H1 (cell line): ENCODE data around the gene RSPO1. TPM values are rescaled to one million over a fixed set of nuclear protein-coding genes. Genes with fewer than 3 reads are reported as not detected.

Experiments
- ASH2L ChIP-seq: fragments of 200-600, 300-600 bp; sonication (generic); IDR thresholded peaks from one replicate; pipeline ENCODE4 v1.7.1; 2017; ENCODE audit warnings: low read length
- BACH1 ChIP-seq: IDR thresholded peaks from 2 replicates; pipeline ENCODE4 v1.6.1; 2012; ENCODE audit warnings: low read length, improper control_type of control experiment
- EZH2 ChIP-seq: fragments of 200-600 bp; sonication (generic); IDR thresholded peaks from 2 replicates; pipeline ENCODE4 v1.7.1; 2012; ENCODE audit warnings: low read depth, mild to moderate bottlenecking, moderate library complexity, low read length, inconsistent platforms; ENCODE audit not compliant: severe bottlenecking
- FOSL1 ChIP-seq: IDR thresholded peaks from 2 replicates; pipeline ENCODE4 v1.6.1; 2011; ENCODE audit warnings: mild to moderate bottlenecking, low read depth, low read length, moderate library complexity; ENCODE audit not compliant: insufficient read depth
- GTF2F1 ChIP-seq: IDR thresholded peaks from 2 replicates; pipeline ENCODE4 v1.6.1; 2012; ENCODE audit warnings: low read depth, low read length, improper control_type of control experiment, borderline replicate concordance
- KDM5A ChIP-seq: fragments of 200-600 bp; IDR thresholded peaks from 2 replicates; pipeline ENCODE4 v1.7.1; 2012; ENCODE audit warnings: mild to moderate bottlenecking, low read length, inconsistent platforms, mixed read lengths
- SP2 ChIP-seq: IDR thresholded peaks from 2 replicates; pipeline ENCODE4 v1.6.1; 2012; ENCODE audit warnings: mild to moderate bottlenecking, low read length, inconsistent platforms
- polyA plus RNA-seq, 7 experiments: library from polyadenylated mRNA; depleted of rRNA in 3 of 7; stranded (reverse) in 5 of 7; unstranded in 2 of 7; fragments of >200 nt in 5 of 7; fragments of 200-250 nt in 2 of 7; gene quantifications; 1 replicate in 5 of 7; 2 replicates in 1 of 7; 4 replicates in 1 of 7; pipeline versions ENCODE4 v1.2.1 to v1.2.3, GENCODE V29; 2011 to 2013; ENCODE audit warnings: missing spikeins in 2 of 7, mixed read lengths in 2 of 7
- total RNA-seq: library from RNA; stranded (reverse); fragmentation: NEBNext Ultra II Directional; extraction: Animal tissue kit (Norgen Biotek cat#: 25700); gene quantifications from 2 replicates; pipeline ENCODE4 v1.2.1, GENCODE V29; 2021
- TF ChIP-seq, protein P1 (sequence below): fragments of 300-600 bp; sonication (generic); IDR thresholded peaks from 2 replicates; pipeline ENCODE4 v1.7.1; 2012; ENCODE audit warnings: low read length, moderate library complexity, mild to moderate bottlenecking, inconsistent platforms; ENCODE audit not compliant: insufficient replicate concordance

Gene RSPO1
- total and polyA plus RNA-seq, 2 of the 8 experiments (the other 6 are each of a cell fraction or from before 2014, with no cell fraction given): 0.39 TPM; not detected in 1

GRCh38 chr1:37662031-37662755 is 27.5 kb upstream of the RSPO1 start (continued):
- TF ChIP-seq, protein P1, sequence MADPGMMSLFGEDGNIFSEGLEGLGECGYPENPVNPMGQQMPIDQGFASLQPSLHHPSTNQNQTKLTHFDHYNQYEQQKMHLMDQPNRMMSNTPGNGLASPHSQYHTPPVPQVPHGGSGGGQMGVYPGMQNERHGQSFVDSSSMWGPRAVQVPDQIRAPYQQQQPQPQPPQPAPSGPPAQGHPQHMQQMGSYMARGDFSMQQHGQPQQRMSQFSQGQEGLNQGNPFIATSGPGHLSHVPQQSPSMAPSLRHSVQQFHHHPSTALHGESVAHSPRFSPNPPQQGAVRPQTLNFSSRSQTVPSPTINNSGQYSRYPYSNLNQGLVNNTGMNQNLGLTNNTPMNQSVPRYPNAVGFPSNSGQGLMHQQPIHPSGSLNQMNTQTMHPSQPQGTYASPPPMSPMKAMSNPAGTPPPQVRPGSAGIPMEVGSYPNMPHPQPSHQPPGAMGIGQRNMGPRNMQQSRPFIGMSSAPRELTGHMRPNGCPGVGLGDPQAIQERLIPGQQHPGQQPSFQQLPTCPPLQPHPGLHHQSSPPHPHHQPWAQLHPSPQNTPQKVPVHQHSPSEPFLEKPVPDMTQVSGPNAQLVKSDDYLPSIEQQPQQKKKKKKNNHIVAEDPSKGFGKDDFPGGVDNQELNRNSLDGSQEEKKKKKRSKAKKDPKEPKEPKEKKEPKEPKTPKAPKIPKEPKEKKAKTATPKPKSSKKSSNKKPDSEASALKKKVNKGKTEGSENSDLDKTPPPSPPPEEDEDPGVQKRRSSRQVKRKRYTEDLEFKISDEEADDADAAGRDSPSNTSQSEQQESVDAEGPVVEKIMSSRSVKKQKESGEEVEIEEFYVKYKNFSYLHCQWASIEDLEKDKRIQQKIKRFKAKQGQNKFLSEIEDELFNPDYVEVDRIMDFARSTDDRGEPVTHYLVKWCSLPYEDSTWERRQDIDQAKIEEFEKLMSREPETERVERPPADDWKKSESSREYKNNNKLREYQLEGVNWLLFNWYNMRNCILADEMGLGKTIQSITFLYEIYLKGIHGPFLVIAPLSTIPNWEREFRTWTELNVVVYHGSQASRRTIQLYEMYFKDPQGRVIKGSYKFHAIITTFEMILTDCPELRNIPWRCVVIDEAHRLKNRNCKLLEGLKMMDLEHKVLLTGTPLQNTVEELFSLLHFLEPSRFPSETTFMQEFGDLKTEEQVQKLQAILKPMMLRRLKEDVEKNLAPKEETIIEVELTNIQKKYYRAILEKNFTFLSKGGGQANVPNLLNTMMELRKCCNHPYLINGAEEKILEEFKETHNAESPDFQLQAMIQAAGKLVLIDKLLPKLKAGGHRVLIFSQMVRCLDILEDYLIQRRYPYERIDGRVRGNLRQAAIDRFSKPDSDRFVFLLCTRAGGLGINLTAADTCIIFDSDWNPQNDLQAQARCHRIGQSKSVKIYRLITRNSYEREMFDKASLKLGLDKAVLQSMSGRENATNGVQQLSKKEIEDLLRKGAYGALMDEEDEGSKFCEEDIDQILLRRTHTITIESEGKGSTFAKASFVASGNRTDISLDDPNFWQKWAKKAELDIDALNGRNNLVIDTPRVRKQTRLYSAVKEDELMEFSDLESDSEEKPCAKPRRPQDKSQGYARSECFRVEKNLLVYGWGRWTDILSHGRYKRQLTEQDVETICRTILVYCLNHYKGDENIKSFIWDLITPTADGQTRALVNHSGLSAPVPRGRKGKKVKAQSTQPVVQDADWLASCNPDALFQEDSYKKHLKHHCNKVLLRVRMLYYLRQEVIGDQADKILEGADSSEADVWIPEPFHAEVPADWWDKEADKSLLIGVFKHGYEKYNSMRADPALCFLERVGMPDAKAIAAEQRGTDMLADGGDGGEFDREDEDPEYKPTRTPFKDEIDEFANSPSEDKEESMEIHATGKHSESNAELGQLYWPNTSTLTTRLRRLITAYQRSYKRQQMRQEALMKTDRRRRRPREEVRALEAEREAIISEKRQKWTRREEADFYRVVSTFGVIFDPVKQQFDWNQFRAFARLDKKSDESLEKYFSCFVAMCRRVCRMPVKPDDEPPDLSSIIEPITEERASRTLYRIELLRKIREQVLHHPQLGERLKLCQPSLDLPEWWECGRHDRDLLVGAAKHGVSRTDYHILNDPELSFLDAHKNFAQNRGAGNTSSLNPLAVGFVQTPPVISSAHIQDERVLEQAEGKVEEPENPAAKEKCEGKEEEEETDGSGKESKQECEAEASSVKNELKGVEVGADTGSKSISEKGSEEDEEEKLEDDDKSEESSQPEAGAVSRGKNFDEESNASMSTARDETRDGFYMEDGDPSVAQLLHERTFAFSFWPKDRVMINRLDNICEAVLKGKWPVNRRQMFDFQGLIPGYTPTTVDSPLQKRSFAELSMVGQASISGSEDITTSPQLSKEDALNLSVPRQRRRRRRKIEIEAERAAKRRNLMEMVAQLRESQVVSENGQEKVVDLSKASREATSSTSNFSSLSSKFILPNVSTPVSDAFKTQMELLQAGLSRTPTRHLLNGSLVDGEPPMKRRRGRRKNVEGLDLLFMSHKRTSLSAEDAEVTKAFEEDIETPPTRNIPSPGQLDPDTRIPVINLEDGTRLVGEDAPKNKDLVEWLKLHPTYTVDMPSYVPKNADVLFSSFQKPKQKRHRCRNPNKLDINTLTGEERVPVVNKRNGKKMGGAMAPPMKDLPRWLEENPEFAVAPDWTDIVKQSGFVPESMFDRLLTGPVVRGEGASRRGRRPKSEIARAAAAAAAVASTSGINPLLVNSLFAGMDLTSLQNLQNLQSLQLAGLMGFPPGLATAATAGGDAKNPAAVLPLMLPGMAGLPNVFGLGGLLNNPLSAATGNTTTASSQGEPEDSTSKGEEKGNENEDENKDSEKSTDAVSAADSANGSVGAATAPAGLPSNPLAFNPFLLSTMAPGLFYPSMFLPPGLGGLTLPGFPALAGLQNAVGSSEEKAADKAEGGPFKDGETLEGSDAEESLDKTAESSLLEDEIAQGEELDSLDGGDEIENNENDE: no peak
- TF ChIP-seq KDM5A (no peak), GTF2F1 (no peak), ASH2L (no peak), SP2 (no peak), BACH1 (no peak), EZH2 (no peak), FOSL1 (no peak)
